ENCODE results near the gene TBXAS1.

The TBXAS1 gene

DNA sequence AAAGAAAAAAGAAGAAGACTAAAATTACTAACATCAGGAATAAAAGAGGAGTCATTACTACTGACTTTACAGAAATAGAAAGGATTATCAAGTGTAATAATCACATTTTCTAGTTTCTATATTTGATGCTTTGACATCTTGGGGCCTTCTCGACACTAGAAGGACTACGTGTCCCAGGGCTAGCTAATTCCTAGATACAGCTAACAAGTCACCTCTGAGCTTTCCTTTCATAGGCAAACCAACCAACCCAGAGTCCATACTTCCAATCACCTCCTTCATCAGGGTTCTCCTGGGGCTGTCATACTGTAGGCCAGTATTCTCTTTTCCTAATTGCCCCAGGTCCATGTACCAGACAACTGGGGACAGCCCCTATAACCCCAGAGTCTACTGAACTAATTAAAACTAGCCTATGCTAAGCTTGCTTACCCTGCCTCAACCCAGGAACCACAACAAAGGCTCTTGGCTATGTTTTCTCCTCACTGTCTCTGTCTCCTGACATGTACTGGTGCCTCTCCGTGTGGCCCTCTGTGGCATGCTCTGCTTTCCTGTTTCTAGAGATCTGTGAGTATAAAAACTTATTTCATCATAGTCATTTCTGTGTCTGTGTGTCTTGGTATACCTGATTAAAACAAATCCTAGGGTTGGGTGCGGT, 240.4 kb downstream of the TBXAS1 start:
- no peak for DNase-seq (ENCODE audit: low read depth in 2 of 2)
